Uterus (tissue), 4 donors: Measurements from ENCODE around the gene NKD2. TPM values are rescaled to one million over a fixed set of nuclear protein-coding genes. Genes with fewer than 3 reads are reported as not detected.

Experiments
- DNase-seq, 2 donors: peaks; one replicate each; pipeline ENCODE4 v3.0.0-alpha.2; 2019 to 2020
- H3K27ac ChIP-seq, 2 donors: fragments of 200-600 bp; sonication (generic); 1 replicate in 1 of 2; 2 replicates in 1 of 2; pipeline ENCODE4 v1.5.1; 2016 to 2018
- H3K27me3 ChIP-seq, 2 donors: fragments of 200-600 bp; sonication (generic); one replicate each; pipeline ENCODE4 v1.5.1; 2018 to 2019; ENCODE audit warnings: control low read depth in 1 of 2
- H3K36me3 ChIP-seq, 2 donors: fragments of 200-600 bp; sonication (generic); one replicate each; pipeline ENCODE4 v1.5.1; 2019; ENCODE audit warnings: control low read depth in 1 of 2
- H3K4me1 ChIP-seq, 2 donors: fragments of 200-600 bp; sonication (generic); one replicate each; pipeline ENCODE4 v1.5.1; 2018 to 2019; ENCODE audit warnings: control low read depth in 1 of 2
- H3K4me3 ChIP-seq, 2 donors: fragments of 200-600 bp; sonication (generic); 1 replicate in 1 of 2; 2 replicates in 1 of 2; pipeline ENCODE4 v1.5.1; 2018 to 2019; ENCODE audit warnings: mild to moderate bottlenecking in 1 of 2
- H3K9me3 ChIP-seq, 2 donors: fragments of 200-600 bp; sonication (generic); one replicate each; pipeline ENCODE4 v1.5.1; 2019; ENCODE audit warnings: control low read depth in 1 of 2
- CTCF ChIP-seq, 4 experiments: fragments of 200-600 bp in 2 of 4; fragments of 450-650 bp in 2 of 4; sonication (generic) in 2 of 4; IDR thresholded peaks; one replicate each; pipeline ENCODE4 v1.5.1; 2016 to 2019; ENCODE audit warnings: antibody characterized with exemption in 4 of 4, mild to moderate bottlenecking in 2 of 4, moderate library complexity in 1 of 4
- POLR2A ChIP-seq, 2 donors: fragments of 450-650 bp; IDR thresholded peaks; one replicate each; pipeline ENCODE4 v1.6.1; 2016; ENCODE audit warnings: antibody characterized with exemption in 2 of 2, mild to moderate bottlenecking in 1 of 2, moderate library complexity in 1 of 2
- intact Hi-C: fragments of 100-400 bp; cut with DNase I; formaldehyde crosslinking; loops from one replicate; pipeline ENCODE4 v1.15.1; 2023; ENCODE audit warnings: low total_unique reads
- total RNA-seq, 4 donors: library from RNA; depleted of rRNA in 3 of 4; stranded (reverse); fragments of >200 nt in 3 of 4; gene quantifications; one replicate each; pipeline versions ENCODE4 v1.1.0 to v1.2.4, GENCODE V29; 2014 to 2023
- donor health status: DM: yes; HTN: yes; CAD: no.

Gene NKD2
- total RNA-seq, 4 donors from 2014 or later = 2.5 to 11.1 TPM; not detected in 2

DNA sequence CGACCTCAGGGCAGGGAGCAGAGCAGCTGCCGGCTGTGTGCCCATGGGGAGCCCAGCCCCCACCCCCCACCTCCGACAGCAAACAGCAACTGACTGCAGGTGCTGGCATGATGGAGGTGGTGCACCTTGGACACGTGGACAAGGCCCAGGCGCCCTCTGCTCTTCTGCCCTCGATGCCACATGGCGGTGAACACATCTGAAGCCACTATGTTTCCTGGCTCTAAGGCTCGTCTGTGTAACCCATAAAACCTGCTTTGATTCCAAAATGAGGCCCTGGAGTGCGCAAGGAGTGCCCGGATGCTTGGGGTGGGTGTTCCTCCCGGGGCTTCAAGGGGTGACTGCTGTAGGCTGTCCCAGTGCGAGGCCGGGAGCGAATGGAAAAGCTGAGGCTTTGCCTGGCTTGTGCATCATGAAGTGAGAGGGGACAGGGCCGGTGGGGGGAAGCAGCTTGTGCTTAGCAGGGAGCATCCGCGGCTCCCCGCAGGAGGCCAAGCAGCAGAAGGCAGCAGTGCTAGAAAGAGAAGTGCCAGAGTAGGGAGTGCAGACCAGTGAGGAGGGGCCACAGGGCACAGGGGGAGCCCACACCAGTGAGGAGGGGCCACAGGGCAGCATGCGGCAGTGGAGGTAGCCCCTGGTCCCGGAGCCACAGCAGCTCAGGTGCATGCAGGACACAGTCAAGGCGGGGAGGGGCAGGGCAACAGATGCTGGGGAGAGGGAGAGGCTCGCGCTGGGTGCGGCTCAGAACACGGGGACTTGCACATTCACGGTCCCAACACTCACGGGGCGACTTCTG is 30.0 kb downstream of the NKD2 start:
- Histone ChIP-seq H3K4me1 (no peaks in the 10 kb centered on the region), H3K27ac (no peak overlapping the region), H3K36me3 (no peaks in the 10 kb centered on the region), H3K9me3 (no peaks in the 10 kb centered on the region), H3K27me3 (no peaks in the 10 kb centered on the region), H3K4me3 (no peak overlapping the region)
- intact Hi-C loops = no loop called here
- TF ChIP-seq CTCF (IDR thresholded peaks at IDR 0.05) (no peak), POLR2A (IDR thresholded peaks at IDR 0.05) (no peak)
- no peak for DNase-seq

GRCh38 chr5:1039210-1039548 is 30.6 kb downstream of the NKD2 start:
- no peak for DNase-seq
- TF ChIP-seq POLR2A (IDR thresholded peaks at IDR 0.05) (no peak), CTCF (IDR thresholded peaks at IDR 0.05) (no peak)
- intact Hi-C loops = no loop called here

DNA sequence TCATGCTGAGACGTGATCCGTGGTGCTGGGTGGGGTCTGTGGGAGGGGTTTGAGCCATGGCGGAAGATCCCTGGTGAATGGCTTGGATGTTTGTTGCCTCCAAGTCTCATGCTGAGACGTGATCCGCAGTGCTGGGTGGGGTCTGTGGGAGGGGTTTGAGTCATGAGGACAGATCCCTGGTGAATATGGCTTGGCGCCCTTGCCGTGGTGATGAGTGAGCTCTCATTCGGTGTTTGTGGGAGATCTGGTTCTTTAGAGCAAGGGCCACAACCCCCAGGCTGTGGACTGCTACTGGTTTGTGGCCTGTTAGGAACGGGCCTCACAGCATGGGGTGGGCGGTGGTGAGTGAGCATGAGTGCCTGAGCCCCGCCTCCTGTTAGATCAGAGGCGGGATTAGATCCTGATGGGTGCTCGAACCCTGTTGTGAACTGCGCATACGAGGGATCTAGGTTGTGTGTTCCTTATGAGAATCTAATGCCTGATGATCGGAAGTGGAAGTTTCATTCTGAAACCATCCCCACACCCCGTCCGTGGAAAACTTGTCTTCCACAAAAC is 31.2 kb downstream of the NKD2 start:
- no peaks in the 10 kb centered on the region for H3K27me3 ChIP-seq
- DNase-seq = no peak

More at GRCh38 chr5:1039210-1039548, 30.6 kb downstream of the NKD2 start:
- no peaks in the 10 kb centered on the region for H3K4me1 ChIP-seq
- no peaks in the 10 kb centered on the region for H3K27me3 ChIP-seq
- no peak overlapping the region for H3K27ac ChIP-seq
- no peaks in the 10 kb centered on the region for H3K36me3 ChIP-seq
- H3K4me3 ChIP-seq = no peak overlapping the region
- H3K9me3 ChIP-seq = no peaks in the 10 kb centered on the region

GRCh38 chr5:1040571-1040970 is 32.0 kb downstream of the NKD2 start:
- Histone ChIP-seq H3K27me3 (no peaks in the 10 kb centered on the region), H3K9me3 (no peaks in the 10 kb centered on the region), H3K4me3 (no peak overlapping the region), H3K36me3 (no peaks in the 10 kb centered on the region), H3K4me1 (no peaks in the 10 kb centered on the region), H3K27ac (no peak overlapping the region)
- DNase-seq = no peak
- intact Hi-C loops = no loop called here
- TF ChIP-seq CTCF (IDR thresholded peaks at IDR 0.05) = no peak
- TF ChIP-seq POLR2A (IDR thresholded peaks at IDR 0.05) = no peak

More for the DNA sequence above, 31.2 kb downstream of the NKD2 start:
- no peak overlapping the region for H3K4me3 ChIP-seq
- no peak overlapping the region for H3K27ac ChIP-seq
- no peaks in the 10 kb centered on the region for H3K36me3 ChIP-seq
- TF ChIP-seq CTCF (IDR thresholded peaks at IDR 0.05) = no peak
- no peak for TF ChIP-seq POLR2A (IDR thresholded peaks at IDR 0.05)
- no peaks in the 10 kb centered on the region for H3K4me1 ChIP-seq
- intact Hi-C loops = no loop called here
- H3K9me3 ChIP-seq = no peaks in the 10 kb centered on the region
